PC-3 (cell line): Measurements from ENCODE around the gene ACER1. TPM values are rescaled to one million over a fixed set of nuclear protein-coding genes. Genes with fewer than 3 reads are reported as not detected.
A peak's percentile ranks its signal among the peaks of the same experiment; 100 is the strongest.

Source experiments
- ATAC-seq: fragments of 200-7000 bp; cut with Tn5 transposase; 2 replicates; pipeline ENCODE4 v1.9.1; 2020; ENCODE audit warnings: mild to moderate bottlenecking, moderate library complexity
- BruUV-seq: library from RNA; stranded (reverse); fragments of 400-500 nt; replicated peaks from 2 replicates; lab custom pipeline; 2021; lab: Mats Ljungman, UMichigan
- CTCF ChIA-PET: fragments of 300-600 bp; sonication (Branson Sonifier 250); formaldehyde crosslinking; loops from one replicate; lab custom pipeline; 2022; ENCODE audit warnings: antibody characterized with exemption; lab: Charles Lee
- POLR2A ChIA-PET: fragments of 300-600 bp; sonication (Branson Sonifier 250); formaldehyde crosslinking; loops from one replicate; lab custom pipeline; 2022; ENCODE audit warnings: antibody characterized with exemption; ENCODE audit not compliant: unreplicated experiment; lab: Charles Lee
- DNase-seq: peaks from one replicate; pipeline ENCODE4 v3.0.0-alpha.2; 2015
- H2AFZ ChIP-seq: fragments of 300-600 bp; sonication (generic); 2 replicates; pipeline ENCODE4 v1.6.0; 2016; ENCODE audit warnings: antibody characterized with exemption, low read length
- H3F3A ChIP-seq: fragments of 300-600 bp; sonication (generic); one replicate; pipeline ENCODE4 v1.6.0; 2017; ENCODE audit warnings: antibody characterized with exemption, low read length, control low read depth, mild to moderate bottlenecking; ENCODE audit not compliant: unreplicated experiment
- H3K27ac ChIP-seq: fragments of 300-600 bp; sonication (generic); 2 replicates; pipeline ENCODE4 v1.5.1; 2016; ENCODE audit warnings: mild to moderate bottlenecking, low read length
- H3K27me3 ChIP-seq: fragments of 300-600 bp; sonication (generic); 2 replicates; pipeline ENCODE4 v1.6.1; 2016; ENCODE audit warnings: low read length, mixed read lengths
- H3K36me3 ChIP-seq: fragments of 300-600 bp; sonication (generic); 2 replicates; pipeline ENCODE4 v1.6.1; 2016; ENCODE audit warnings: low read depth, mixed run types, low read length, mixed read lengths
- H3K4me1 ChIP-seq: fragments of 300-600 bp; sonication (generic); 2 replicates; pipeline ENCODE4 v1.5.1; 2016; ENCODE audit warnings: low read length; ENCODE audit not compliant: insufficient read depth
- H3K4me2 ChIP-seq: fragments of 300-600 bp; sonication (generic); 2 replicates; pipeline ENCODE4 v1.6.0; 2016; ENCODE audit warnings: low read length
- H3K4me3 ChIP-seq: fragments of 300-600 bp; sonication (generic); 2 replicates; pipeline ENCODE4 v1.5.1; 2016; ENCODE audit warnings: mild to moderate bottlenecking, low read length, mixed read lengths
- H3K79me2 ChIP-seq: fragments of 300-600 bp; sonication (generic); 2 replicates; pipeline ENCODE4 v1.6.1; 2017; ENCODE audit warnings: low read length, mixed read lengths
- H3K9ac ChIP-seq: fragments of 300-600 bp; sonication (generic); 2 replicates; pipeline ENCODE4 v1.6.0; 2016; ENCODE audit warnings: mild to moderate bottlenecking, low read length
- H3K9me2 ChIP-seq: fragments of 300-600 bp; sonication (generic); replicated peaks from 2 replicates; pipeline ENCODE4 v1.6.1; 2016; ENCODE audit warnings: mixed run types, low read length, mixed read lengths
- H3K9me3 ChIP-seq: fragments of 300-600 bp; sonication (generic); 2 replicates; pipeline ENCODE4 v1.6.1; 2016; ENCODE audit warnings: low read length, mixed read lengths
- H4K20me1 ChIP-seq: fragments of 300-600 bp; sonication (generic); 2 replicates; pipeline ENCODE4 v1.6.1; 2016; ENCODE audit warnings: low read length, mixed read lengths
- EZH2 ChIP-seq: fragments of 300-600 bp; sonication (generic); IDR thresholded peaks from one replicate; pipeline ENCODE4 v1.6.1; 2017; ENCODE audit warnings: antibody characterized with exemption, mild to moderate bottlenecking, low read length; ENCODE audit not compliant: unreplicated experiment
- EZH2phosphoT487 ChIP-seq: fragments of 300-600 bp; sonication (generic); IDR thresholded peaks from 2 replicates; pipeline ENCODE4 v1.6.1; 2018; ENCODE audit warnings: mild to moderate bottlenecking, antibody characterized with exemption, low read length, borderline replicate concordance
- intact Hi-C: fragments of 100-400 bp; cut with micrococcal nuclease; formaldehyde crosslinking; loops from 2 replicates; pipeline ENCODE4 v1.9.0; 2023
- total RNA-seq: library from RNA; depleted of rRNA; stranded (reverse); fragments of >200 nt; gene quantifications from 2 replicates; pipeline ENCODE4 v1.2.3, GENCODE V29; 2014
- TF ChIP-seq, protein P1 (sequence below): fragments of 300-600 bp; sonication (generic); conservative IDR thresholded peaks from 2 replicates; pipeline ENCODE4 v1.5.1; 2017; ENCODE audit warnings: antibody characterized with exemption, low read depth, mild to moderate bottlenecking, low read length

Gene ACER1
- total RNA-seq, 1 experiment from 2014 or later, result not detected

GRCh38 chr19:6354098-6354674, 20.8 kb upstream of the ACER1 start:
- DNase-seq (peak; percentile 36), ATAC-seq (no peak)
- no TSS peak for BruUV-seq
- Histone ChIP-seq H3K27ac (no peak overlapping the region), H3K79me2 (no peaks in the 10 kb centered on the region), H3K36me3 (no peaks in the 10 kb centered on the region), H3K27me3 (no peaks in the 10 kb centered on the region), H3K4me1 (peaks cover 11% of the 10 kb centered on the region; the same call in 1 of the 2 replicates), H3F3A (no peaks in the 10 kb centered on the region), H3K4me3 (no peak overlapping the region), H3K4me2 (no peak overlapping the region), H4K20me1 (no peaks in the 10 kb centered on the region), H3K9me2 (no peaks in the 10 kb centered on the region), H2AFZ (no peak overlapping the region), H3K9me3 (no peaks in the 10 kb centered on the region), H3K9ac (no peak overlapping the region)
- ChIA-PET CTCF (interaction anchor here (0.5 to 1.1 kb wide), 8 partner anchors 29 to 436 kb away, joined by 3 to 7 read pairs (median 4); no protein-coding TSS in a partner anchor), POLR2A (no interaction called here)
- intact Hi-C loops, result loop anchor here (1.0 to 2.0 kb wide), 4 partner anchors 135 to 305 kb away; no protein-coding TSS in a partner anchor
- TF ChIP-seq, protein P1, sequence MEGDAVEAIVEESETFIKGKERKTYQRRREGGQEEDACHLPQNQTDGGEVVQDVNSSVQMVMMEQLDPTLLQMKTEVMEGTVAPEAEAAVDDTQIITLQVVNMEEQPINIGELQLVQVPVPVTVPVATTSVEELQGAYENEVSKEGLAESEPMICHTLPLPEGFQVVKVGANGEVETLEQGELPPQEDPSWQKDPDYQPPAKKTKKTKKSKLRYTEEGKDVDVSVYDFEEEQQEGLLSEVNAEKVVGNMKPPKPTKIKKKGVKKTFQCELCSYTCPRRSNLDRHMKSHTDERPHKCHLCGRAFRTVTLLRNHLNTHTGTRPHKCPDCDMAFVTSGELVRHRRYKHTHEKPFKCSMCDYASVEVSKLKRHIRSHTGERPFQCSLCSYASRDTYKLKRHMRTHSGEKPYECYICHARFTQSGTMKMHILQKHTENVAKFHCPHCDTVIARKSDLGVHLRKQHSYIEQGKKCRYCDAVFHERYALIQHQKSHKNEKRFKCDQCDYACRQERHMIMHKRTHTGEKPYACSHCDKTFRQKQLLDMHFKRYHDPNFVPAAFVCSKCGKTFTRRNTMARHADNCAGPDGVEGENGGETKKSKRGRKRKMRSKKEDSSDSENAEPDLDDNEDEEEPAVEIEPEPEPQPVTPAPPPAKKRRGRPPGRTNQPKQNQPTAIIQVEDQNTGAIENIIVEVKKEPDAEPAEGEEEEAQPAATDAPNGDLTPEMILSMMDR, result peak; percentile 61
- no peak for TF ChIP-seq EZH2

DNA sequence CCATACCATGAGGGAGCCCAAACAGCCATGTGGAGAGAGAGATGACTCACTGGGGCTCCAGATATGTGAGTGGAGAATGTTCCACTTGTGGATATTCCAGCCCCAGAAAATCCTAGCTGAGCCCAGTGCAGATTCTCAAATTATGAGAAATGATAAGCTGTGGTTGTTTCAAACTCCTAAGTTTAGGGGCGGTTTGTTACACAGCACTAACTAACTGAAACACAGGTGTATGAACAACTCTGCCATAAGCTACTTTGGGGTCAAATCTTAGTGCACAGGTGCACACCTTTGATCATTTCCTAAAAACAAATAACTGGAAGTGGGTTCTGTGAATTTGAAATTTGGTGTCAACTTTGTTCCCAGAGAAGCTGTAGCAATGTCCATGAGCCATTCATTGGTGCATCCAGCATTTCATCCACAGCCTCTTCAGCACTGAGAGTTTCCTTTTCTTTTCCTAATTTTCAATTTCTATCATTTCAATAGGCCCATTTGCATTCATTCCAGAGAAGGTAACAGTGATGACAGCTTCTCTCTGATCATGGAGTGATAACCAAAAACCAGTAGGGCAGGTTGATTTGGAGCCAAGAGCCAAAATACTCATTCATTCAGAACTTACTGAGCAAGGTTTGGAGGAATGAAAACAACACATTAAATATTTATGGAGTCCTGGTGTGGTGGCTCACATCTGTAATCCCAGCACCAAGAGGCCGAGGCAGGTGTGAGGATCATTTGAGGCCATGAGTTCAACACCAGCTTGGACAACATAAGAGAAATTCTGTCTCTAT, 19.2 kb upstream of the ACER1 start:
- Histone ChIP-seq H3K4me1 (0 out of 2 replicates have a peak, but pooled peaks cover 4% of the 10 kb centered on the region), H3K36me3 (no peaks in the 10 kb centered on the region), H3K9me3 (no peaks in the 10 kb centered on the region), H2AFZ (no peak overlapping the region), H3K27me3 (no peaks in the 10 kb centered on the region), H3K27ac (no peak overlapping the region), H4K20me1 (no peaks in the 10 kb centered on the region), H3K9me2 (no peaks in the 10 kb centered on the region), H3K4me3 (no peak overlapping the region), H3F3A (no peaks in the 10 kb centered on the region), H3K79me2 (no peaks in the 10 kb centered on the region), H3K9ac (no peak overlapping the region), H3K4me2 (no peak overlapping the region)
- ATAC-seq (peak; percentile 37), DNase-seq (peak; percentile 81)
- CTCF ChIA-PET, result no interaction called here
- BruUV-seq, result no TSS peak
- TF ChIP-seq EZH2 (no peak), EZH2phosphoT487 (no peak)
- TF ChIP-seq, protein P1, result no peak
- intact Hi-C loops, result no loop called here
- POLR2A ChIA-PET, result interaction anchor here (0.7 kb wide), 1 partner anchor 391 kb away, joined by 3 read pairs; no protein-coding TSS in a partner anchor
